Erythroblast (primary cell): ENCODE results near the gene GPR157.
"Not testable (repeated sequence)": the region's sequence is repeated elsewhere in the genome, so short reads cannot be mapped to it uniquely, and the experiment has no call there.

Source experiments
- DNase-seq, 2 experiments: peaks; one replicate each; lab custom pipeline; 2025; lab: John Stamatoyannopoulos, UW
- GATA1 ChIP-seq: IDR thresholded peaks from 2 replicates; pipeline ENCODE4 v1.6.1; 2011; ENCODE audit warnings: low read depth, mild to moderate bottlenecking, control low read depth, low read length, moderate library complexity
- POLR2A ChIP-seq: IDR thresholded peaks from 2 replicates; pipeline ENCODE4 v1.6.1; 2011; ENCODE audit warnings: mild to moderate bottlenecking, low read length

GPR157 gene, protein sequence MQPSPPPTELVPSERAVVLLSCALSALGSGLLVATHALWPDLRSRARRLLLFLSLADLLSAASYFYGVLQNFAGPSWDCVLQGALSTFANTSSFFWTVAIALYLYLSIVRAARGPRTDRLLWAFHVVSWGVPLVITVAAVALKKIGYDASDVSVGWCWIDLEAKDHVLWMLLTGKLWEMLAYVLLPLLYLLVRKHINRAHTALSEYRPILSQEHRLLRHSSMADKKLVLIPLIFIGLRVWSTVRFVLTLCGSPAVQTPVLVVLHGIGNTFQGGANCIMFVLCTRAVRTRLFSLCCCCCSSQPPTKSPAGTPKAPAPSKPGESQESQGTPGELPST

DNA sequence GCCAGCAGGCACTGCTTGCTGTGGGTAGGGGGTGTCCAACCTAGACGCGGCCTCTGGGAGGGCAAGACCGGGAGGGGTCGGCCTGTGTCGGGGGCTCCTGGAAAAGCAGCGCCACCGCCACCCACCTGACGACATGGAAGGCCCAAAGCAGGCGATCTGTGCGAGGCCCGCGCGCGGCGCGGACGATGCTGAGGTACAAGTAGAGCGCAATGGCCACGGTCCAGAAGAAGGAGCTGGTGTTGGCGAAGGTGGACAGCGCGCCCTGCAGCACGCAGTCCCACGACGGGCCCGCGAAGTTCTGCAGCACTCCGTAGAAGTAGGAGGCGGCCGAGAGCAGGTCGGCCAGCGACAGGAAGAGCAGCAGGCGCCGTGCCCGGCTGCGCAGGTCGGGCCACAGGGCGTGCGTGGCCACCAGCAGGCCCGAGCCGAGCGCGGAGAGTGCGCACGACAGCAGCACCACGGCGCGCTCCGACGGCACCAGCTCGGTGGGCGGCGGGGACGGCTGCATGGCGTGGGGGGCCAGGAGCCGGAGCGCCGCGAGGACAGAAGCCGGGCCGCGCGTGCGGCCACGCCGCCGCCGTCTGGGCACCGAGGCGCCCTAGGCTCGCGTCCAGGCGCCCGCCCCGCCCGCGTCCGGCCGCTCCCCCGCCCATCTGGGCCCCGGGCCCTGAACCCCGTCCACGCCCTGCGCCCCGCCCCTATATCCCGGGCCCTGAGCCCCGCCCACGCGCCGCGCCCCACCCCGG is at the start of gene GPR157:
Gene GPR157, minus strand, starts transcription at position 583 of the 746 bp plus-strand sequence. Its CDS starts 75 bp downstream, at position 508.
- TF ChIP-seq POLR2A (no peak), GATA1 (no peak)
- DNase-seq: peak; percentile 76 to 86

DNA sequence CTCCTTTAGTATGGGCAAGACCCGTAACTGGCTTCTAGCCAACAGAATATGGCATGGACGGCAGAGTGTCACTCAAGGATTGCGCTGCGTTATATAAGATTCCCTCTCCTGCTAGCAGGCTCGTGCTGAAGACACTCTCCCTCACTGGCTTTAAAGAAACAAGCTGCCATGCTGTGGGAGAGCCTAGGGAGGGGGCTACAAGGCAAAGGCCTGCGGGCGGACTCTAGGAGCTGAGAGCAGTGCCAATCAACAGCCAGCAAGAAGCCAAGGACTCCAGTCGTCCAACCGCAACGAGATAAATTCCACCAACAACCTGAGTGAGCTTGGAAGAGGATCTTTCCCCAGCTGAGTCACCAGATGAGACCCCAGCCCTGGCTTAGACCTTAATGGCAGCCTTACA is 45.9 kb upstream of the GPR157 start:
- TF ChIP-seq GATA1 (no peak), POLR2A (no peak)
- no peak for DNase-seq

DNA sequence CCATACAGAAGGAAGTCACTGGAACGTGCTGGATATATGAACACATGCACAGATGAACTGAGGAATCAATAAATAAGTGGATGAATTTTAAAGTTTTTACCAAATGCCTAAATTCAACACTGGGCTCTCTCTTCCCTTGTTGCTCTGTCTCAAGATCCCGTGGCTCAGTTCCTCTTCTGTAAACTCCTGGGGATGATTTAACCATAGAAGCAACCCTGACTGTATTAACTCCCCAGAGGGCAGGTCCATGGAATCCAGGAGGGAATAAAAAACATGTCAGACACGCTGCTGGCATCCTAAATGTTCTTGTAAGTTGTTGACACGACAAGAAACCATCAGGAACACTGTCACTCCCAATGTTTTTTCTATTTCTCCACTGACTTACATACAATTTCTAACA is 45.3 kb upstream of the GPR157 start:
- TF ChIP-seq GATA1: no peak
- no peak for TF ChIP-seq POLR2A
- DNase-seq: no peak

DNA sequence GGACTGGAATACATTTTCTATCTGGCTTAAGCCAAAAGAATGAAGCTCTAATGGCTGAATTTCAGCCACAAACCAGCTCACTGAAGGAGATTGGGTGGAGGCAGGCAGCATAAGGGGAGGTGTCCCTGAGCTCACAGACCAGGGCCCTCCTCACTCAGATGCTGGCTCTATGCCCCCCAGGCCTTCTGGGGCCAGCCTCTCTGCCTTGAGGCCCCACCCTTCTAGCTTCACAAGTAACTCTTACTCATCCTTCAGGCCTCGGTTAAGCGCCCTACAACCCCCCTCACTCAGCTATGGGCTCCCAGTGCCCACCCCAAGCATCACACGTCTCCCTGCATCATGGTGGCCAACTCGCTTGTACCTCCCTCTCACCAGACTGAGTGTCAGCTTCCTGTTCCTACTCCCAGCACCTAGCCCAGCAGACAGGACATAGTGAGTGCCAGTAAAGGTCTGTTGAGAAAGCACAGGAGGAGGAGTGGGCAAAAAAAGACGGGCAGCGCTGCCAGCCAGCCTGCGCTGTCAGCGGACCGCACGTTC is 40.8 kb upstream of the GPR157 start:
- TF ChIP-seq POLR2A: no peak
- TF ChIP-seq GATA1: no peak
- no peak for DNase-seq

DNA sequence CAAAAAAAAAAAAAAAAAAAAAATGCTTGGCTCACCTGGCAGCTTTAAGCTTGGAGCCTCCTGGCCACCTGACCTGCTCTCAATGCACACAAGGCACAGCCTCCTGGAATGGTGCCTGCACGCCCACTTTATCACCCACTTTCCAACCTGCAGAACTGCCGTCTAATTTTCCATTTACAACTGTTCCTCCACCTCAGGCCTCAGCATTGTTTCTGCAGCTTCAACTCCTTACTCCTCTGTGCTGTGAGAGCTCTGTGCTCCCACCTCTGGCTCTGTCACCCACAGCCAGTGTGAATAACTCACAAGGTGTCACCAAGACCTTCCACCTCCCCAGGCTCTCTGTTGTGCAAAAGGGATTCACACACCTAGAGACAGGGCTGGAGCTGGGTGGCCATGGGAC is 38.7 kb upstream of the GPR157 start:
- no peak for DNase-seq
- TF ChIP-seq GATA1 (no peak), POLR2A (no peak)

DNA sequence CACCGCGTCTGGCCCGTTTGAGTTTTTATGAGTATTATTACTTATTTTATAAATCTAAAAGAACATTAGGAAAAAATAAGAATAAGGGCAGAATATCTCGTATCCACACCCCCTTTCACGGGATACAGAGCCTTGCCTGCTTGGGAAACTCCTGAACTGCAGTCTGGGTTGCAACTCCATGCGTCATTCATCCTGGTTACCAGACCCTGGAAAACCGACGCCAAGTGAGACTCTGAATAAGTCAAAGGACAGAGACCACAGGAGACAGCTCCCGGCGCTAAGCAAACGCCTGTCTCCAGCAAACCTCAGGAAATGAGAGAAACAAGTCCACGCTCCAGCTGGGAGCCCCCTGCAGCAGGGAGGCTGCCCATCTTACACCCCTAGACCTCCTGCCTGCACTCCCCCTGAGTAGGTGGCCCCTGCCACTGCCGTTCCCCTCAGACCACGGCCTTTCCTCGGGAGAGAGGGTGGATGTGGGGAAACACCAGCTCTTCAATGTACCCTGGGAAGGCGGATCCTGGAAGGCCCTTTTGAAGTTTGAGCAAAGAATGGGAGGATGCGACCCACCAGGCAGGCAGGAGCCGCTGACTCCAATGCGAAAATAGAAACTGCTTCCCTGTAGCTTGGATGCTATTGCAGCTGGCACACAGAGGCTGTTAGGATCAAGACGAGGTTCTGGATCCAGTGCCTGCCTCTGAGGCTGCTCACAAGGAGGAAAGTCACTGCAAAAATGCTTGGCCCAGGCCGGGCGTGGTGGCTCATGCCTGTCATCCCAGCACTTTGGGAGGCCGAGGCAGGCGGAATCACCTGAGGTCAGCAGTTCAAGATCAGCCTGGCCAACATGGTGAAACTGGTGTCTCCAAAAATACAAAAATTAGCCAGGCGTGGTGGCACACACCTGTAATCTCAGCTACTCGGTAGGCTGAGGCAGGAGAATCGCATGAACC is 37.7 kb upstream of the GPR157 start:
- no peak for DNase-seq
- TF ChIP-seq GATA1 (no peak), POLR2A (no peak)

DNA sequence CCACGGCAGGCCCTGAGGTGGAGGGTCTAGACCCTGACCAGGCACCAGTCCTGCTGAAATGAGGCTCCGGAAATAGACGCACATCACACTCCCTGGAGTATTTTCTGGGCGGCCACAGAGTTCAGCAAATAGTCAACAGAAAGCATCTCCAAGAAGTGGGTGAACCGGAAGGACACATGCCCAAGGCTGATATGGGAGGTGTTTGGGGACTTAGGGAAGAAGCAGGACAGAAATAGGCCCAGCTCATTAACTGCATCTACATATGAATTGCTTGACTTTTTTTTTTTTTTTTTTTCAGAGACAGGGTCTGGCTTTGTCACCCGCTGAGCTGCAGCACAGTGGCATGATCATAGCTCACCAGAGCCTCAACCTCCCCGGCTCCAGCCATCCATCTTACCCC is 36.5 kb upstream of the GPR157 start:
- no peak for DNase-seq
- TF ChIP-seq POLR2A (no peak), GATA1 (no peak)

DNA sequence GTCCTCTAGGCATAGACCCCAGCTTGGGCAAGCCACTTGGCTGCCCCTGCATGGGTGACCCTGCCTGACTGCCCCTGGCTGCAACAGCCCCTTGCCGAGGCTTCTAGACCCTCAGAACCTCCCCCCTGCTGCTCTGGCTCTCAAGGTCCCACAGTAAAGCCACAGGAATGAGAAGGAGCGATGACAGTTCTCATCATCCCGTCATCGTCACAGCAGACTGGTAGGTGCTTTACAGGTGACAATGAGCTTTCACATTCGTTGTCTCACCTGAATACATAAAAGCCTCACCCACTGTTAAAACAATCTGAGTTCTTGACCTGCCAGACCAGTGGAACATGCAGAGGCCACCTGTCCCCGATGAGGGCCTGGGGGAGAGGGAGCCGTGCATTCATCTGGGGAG is 36.0 kb upstream of the GPR157 start:
- no peak for DNase-seq
- no peak for TF ChIP-seq POLR2A
- no peak for TF ChIP-seq GATA1

DNA sequence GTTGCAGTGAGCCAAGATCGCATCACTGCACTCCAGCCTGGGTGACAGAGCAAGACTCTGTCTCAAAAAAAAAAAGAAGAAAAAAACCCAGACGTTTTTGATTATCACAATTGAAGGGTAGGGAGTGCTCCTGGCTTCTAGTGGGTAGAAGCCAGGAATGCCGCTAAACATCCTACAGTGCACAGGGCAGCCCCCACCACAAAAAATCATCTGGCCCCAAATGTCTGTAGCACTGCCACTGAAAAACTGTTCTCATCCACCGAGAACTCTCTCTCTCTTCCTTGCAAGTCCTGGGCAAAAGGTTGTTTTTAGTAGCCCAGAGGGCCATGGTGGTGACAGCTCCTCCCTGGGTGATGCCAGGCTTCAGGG is 35.6 kb upstream of the GPR157 start:
- TF ChIP-seq GATA1: no peak
- TF ChIP-seq POLR2A: no peak
- DNase-seq: no peak

DNA sequence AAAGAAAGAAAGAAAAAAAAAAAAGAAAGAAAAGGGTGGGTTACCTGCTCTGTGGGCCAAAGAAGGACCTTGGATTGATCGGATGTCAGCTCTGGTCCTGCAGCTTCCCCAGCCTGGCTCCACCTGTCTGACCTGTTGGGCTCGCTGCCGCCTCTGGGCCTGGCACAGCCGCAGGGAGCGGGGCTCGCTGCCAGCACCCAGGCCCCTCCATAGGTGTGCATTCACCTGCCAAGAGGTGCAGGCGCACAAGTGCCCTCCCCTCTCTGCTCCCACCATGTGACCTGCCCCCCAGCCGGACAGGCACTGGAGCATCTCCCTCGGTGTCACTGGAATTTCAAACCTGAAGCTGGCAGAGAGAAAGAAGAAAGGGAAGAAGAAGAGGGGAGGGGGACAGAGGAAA is 33.1 kb upstream of the GPR157 start:
- no peak for TF ChIP-seq GATA1
- no peak for TF ChIP-seq POLR2A

DNA sequence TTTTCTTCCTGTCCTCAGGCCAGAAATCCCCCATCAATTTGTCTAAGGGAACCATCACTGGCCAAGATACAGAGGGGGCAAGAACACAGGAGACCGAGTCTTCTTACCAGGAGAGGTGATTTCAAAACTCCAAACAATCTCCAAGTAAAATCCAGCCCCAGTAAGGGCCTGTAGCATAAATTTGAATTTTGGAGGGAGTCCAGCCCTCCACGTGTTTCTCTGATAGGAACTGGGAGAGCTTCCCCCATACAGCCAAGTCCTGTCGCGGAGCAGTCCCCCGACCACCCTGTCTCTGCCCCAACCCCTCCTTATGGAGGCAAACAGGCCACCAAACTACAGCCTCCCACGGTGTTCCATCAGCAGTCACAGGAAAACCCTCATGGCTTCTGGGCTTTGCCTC is 32.4 kb upstream of the GPR157 start:
- no peak for DNase-seq
- no peak for TF ChIP-seq POLR2A
- TF ChIP-seq GATA1: no peak

More for the DNA sequence above, 33.1 kb upstream of the GPR157 start:
- DNase-seq: no peak

DNA sequence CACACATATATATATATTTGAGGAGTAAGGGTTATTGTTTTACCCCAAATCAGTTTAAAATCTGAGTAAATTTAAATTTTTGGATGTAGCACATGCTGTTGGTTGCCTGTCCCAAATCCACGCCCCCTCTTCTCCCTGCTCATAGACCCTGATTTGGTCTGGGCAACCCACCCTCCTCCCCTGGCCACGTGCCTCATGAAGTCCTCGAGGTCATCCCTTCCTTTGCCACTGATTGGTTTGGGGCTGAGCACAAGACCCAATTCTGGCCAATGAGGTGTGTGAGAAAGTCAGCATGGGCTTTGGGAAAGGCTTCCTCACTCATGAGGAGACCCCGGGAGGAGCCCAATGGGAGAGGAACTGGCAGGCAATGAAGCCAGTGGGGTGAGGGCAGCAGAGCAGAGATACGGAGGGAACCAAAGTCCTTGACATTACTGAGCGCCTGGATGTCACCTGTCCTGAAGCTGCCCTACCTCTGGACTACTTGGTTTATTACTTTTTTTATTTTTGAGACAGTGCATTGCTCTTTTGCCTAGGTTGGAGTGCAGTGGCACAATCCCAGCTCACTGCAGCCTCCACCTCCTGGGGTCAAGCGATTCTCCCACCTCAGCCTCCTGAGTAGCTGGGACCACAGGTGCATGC is 31.3 kb upstream of the GPR157 start:
- TF ChIP-seq GATA1 (no peak), POLR2A (no peak)
- DNase-seq: no peak

DNA sequence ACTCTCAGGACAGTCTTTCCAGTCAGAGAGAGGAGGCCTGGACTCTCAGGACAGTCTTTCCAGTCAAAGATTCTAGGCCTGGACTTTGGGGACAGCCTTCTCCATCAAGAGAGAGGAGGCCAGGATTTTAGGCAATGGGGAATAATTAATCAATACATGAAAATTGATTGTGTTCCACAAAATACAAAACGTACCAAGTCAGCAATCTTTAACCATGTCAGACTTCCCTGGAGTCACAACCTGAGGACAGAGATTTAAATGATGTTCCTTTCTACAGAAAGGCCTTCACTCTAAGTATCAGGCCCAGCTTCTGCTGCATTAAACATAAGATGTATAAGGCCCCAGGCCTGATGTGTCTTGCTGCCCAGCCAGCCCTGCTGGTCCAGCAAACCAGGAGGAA is 27.0 kb upstream of the GPR157 start:
- no peak for TF ChIP-seq GATA1
- TF ChIP-seq POLR2A: no peak
- DNase-seq: no peak

DNA sequence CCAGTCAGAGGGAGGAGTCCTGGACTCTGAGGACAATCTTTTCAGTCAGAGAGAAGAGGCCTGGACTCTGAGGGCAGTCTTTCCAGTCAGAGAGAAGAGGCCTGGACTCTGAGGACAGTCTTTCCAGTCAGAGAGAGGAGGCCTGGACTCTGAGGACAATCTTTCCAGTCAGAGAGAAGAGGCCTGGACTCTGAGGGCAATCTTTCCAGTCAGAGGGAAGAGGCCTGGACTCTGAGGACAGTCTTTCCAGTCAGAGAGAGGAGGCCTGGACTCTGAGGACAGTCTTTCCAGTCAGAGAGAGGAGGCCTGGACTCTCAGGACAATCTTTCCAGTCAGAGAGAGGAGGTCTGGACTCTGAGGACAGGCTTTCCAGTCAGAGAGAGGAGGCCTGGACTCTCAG is 26.5 kb upstream of the GPR157 start:
- not testable (repeated sequence) for DNase-seq
